WI38 (cell line): ENCODE results near the gene HDAC4.

Experiments used
- H3K4me3 ChIP-seq: 2 replicates; pipeline ENCODE4 v1.5.1; 2011; ENCODE audit warnings: low read depth, mild to moderate bottlenecking, control low read depth, low read length
- TF ChIP-seq, protein P1 (sequence below): IDR thresholded peaks from 2 replicates; pipeline ENCODE4 v1.5.1; 2012; ENCODE audit warnings: low read depth, mild to moderate bottlenecking, control low read depth, low read length

The HDAC4 gene

DNA sequence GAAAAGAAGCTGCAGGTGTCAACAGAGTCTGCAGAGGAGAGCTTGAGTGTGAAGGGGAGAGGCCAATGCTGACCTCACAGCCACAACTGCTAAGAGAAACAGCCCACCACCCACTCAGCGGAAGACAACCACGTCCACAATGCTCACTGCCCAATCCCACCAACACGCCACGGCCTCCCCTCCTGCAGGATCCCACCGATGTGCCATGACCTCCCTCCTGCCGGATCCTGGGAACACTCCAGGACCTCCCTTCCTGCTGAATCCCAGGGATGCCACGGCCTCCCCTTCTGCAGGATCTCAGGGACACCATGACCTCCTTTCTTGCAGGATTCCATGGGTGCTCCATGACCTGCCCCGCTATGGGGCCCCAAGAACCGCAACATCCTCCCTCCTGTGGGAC, 285.2 kb downstream of the HDAC4 start:
- TF ChIP-seq, protein P1, sequence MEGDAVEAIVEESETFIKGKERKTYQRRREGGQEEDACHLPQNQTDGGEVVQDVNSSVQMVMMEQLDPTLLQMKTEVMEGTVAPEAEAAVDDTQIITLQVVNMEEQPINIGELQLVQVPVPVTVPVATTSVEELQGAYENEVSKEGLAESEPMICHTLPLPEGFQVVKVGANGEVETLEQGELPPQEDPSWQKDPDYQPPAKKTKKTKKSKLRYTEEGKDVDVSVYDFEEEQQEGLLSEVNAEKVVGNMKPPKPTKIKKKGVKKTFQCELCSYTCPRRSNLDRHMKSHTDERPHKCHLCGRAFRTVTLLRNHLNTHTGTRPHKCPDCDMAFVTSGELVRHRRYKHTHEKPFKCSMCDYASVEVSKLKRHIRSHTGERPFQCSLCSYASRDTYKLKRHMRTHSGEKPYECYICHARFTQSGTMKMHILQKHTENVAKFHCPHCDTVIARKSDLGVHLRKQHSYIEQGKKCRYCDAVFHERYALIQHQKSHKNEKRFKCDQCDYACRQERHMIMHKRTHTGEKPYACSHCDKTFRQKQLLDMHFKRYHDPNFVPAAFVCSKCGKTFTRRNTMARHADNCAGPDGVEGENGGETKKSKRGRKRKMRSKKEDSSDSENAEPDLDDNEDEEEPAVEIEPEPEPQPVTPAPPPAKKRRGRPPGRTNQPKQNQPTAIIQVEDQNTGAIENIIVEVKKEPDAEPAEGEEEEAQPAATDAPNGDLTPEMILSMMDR: no peak
- no peak overlapping the region for H3K4me3 ChIP-seq

DNA sequence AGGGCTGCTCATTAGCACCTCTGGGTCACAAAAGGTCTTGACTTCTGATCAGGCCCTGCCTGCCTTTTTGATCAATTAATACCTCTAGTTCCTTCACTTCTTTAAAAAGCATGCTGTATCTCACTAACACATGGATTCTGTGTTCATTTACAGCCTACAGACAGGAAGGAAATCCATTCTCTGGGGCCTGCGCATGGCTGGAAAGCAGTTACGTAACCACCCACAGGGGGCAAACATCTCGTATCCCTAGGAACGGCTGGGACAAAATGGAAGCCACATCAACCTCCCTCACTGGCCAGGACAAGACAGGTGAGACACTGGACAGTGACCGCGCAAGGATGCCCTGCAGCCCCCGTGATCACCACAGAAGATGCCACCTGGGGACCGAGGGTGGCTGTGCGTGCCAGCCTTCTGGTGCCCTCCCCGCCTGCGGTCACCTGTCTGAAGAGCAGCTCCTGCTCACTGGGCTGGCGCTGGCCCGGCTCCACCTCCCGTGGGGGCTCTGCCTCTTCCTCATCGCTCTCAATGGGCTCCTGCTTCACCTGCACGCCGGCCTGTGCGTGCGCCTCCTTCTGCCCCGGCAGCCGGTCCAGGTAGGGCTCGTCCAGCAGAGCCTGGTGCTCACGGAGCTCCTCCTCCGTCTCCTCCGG, 286.1 kb downstream of the HDAC4 start:
- TF ChIP-seq, protein P1: no peak
- no peak overlapping the region for H3K4me3 ChIP-seq

DNA sequence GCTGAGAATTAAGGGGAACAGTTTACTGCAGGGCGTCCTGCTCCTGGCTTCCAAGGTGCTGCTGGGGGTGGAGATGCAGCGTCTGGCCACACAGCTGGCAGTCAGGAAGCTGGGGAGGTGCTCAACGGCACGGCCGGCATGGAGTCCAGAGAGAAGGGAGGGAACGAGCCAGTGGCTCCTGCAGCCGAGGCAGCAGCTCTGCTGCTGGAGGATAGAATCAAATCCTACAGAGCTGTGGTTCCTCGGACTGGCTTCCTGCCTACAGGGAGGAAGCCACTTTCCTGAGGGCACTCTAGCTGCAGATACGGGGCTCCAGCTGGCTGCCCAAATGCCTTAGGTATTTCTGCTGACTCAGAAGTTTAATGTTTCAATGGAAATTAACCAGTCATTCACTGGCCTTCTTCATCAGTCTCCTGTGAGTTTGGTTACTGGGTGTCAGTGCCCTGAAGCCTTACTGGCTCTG, 286.7 kb downstream of the HDAC4 start:
- TF ChIP-seq, protein P1: no peak
- H3K4me3 ChIP-seq: no peak overlapping the region

DNA sequence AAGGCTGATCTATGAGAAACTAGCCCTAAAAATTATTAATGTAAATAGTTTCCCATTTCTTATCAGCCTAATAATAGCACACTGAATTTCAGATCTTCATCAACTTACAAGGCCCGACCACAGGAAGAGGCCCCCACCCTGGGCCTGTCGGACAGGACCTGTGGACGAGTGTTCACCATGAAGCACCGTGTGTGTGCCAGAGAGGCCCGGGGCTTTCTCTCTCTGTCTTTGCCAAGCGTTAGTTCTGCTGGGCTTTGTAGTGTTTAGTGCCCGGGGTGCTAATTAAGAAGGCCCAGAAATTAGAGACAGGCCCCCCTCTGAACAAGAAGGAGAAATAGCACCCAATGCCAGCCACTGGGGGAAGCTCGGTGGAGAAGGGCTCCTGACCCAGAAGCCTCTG, 287.2 kb downstream of the HDAC4 start:
- H3K4me3 ChIP-seq: no peak overlapping the region
- TF ChIP-seq, protein P1: no peak

DNA sequence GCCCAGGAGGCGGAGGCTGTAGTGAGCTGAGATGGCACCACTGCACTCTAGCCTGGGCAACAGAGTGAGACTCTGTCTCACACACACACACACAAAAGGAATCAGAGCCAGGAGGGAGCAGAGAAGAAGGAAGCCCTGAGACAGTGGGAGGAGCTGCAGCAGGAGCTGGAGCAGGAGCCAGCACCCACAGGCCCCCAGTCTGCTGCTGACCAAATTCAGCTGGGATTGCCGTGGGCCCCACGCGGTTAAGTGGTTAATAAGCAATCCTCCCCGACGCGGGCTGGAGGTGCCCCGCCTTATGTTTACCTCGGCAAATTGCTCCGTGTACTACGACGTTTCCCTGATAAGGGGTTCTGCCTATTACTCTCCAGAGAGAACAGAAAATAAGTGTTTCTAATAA, 287.6 kb downstream of the HDAC4 start:
- TF ChIP-seq, protein P1: no peak
- H3K4me3 ChIP-seq: no peak overlapping the region

DNA sequence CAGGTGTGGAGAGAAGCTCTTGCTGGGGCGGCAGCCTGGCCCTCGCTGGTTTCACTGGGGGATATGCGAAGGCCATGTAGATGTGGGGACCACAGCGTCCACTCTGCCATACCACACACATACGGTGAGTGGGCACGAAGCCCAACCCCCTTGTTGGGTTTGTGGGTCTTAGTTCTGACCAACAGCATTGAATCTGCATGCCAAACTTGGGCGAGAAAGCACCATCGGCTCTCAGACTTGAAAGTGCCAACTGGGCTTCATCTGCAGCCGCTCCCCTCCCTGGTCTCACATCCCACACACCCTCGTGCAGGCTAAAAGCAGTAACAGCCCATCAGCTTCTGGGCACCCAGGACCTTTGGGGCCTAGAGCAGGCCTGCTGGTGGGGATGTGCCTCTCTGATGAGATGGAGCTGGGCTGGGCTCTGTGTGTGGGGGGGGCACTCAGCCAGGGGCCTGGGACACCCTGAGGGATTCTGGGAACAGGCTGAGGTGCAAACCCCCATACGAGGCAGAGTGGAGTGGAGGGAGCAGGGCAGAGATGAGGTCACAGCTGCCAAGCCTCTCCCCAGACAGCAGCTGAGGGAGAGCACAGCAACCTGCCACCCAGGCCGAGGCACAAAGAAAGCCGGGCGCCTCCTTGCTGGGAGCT, 288.6 kb downstream of the HDAC4 start:
- H3K4me3 ChIP-seq: no peak overlapping the region
- TF ChIP-seq, protein P1: no peak

DNA sequence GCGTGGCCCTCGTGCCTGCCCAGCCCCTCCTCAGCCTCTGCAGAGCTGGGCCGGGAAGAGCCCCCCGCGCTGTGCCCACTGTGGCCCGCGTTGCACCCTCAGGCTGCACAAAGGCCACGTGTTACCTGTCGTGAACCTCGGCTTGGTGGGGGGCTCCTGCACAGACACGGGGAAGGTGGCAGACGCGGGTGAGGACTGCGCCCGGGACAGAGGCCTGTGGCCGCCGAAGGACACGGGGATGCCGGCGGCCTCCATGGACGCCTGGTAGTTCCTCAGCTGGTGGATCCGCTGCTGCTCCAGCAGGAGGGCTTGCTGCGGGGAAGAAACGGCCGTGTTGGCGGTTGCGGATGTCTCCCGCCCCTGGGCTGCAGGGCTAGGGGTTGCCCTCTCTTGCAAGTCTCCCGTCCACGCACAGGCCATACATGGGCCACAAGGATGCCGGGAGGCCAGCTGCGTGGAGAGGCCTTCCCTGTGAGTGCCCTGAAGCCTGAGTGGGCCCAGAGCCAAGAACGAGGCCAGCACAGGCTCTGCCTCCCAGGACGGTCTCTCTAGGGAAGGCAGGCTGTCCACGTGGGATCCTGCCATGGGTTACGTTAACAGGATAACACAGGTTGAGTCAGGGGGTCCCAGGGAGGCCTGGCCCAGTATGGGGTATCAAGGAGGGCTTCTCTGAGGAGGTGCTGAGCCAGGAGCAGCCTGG, 289.3 kb downstream of the HDAC4 start:
- H3K4me3 ChIP-seq: no peak overlapping the region
- TF ChIP-seq, protein P1: no peak
